ENCODE measurements around the gene HTT.
A peak's percentile ranks its signal among the peaks of the same experiment; 100 is the strongest.

DNA sequence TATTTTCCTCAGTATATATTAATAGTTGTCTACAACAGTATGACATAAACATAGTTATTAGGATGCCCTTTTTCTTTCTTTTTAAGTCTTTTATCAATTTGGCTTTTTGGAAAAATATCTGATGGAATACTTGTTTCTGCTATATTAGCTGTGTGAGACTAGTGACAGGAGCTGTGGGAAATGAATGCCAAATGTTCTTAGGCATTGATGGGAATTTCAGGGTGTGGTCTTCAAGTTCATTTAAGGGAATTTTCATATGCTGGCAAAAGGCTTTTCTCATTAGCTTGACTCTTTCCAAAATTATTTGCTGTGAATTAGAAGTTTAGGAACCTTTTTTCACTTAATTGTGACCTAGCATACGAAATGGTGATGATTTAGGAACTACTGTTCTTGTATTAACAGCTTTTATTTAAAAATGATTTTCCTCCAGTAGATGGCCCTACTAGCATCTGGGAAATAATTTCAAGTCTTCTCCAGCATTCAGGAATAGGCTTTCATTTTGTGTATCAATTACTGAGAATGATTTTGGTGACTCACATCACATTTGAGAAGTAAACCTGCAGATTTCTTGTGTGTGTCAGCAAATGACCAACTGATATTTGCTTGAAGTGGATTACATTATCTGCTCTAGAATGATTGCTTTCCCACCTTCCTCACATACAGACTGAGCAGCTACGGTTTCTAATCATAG, 70.9 kb downstream of the HTT start:
- TF ChIP-seq EZH2 (conservative IDR thresholded peaks at IDR 0.05; ENCODE audit: low read depth, low read length) (no peak), RAD21 (CRISPR knock-in tag; IDR thresholded peaks at IDR 0.05) (no peak), ZSCAN29 (CRISPR knock-in tag; conservative IDR thresholded peaks at IDR 0.05) (no peak), GTF3A (CRISPR knock-in tag; conservative IDR thresholded peaks at IDR 0.05) (no peak), NFYB (CRISPR knock-in tag; IDR thresholded peaks at IDR 0.05) (no peak), YY1 (IDR thresholded peaks at IDR 0.05; ENCODE audit: insufficient read depth, insufficient replicate concordance, low read depth, low read length) (no peak), REST (IDR thresholded peaks at IDR 0.05; ENCODE audit: borderline replicate concordance in 1 of 2, low read depth in 1 of 2, low read length in 2 of 2) (no peak), HIVEP1 (CRISPR knock-in tag; IDR thresholded peaks at IDR 0.05) (no peak), MBD4 (IDR thresholded peaks at IDR 0.05; ENCODE audit: borderline replicate concordance, low read length) (no peak), ZBED4 (CRISPR knock-in tag; IDR thresholded peaks at IDR 0.05; ENCODE audit: borderline replicate concordance) (no peak), SNAPC2 (CRISPR knock-in tag; IDR thresholded peaks at IDR 0.05) (no peak), DNMT3B (CRISPR knock-in tag; conservative IDR thresholded peaks at IDR 0.05) (no peak)
- TF ChIP-seq, protein P1, sequence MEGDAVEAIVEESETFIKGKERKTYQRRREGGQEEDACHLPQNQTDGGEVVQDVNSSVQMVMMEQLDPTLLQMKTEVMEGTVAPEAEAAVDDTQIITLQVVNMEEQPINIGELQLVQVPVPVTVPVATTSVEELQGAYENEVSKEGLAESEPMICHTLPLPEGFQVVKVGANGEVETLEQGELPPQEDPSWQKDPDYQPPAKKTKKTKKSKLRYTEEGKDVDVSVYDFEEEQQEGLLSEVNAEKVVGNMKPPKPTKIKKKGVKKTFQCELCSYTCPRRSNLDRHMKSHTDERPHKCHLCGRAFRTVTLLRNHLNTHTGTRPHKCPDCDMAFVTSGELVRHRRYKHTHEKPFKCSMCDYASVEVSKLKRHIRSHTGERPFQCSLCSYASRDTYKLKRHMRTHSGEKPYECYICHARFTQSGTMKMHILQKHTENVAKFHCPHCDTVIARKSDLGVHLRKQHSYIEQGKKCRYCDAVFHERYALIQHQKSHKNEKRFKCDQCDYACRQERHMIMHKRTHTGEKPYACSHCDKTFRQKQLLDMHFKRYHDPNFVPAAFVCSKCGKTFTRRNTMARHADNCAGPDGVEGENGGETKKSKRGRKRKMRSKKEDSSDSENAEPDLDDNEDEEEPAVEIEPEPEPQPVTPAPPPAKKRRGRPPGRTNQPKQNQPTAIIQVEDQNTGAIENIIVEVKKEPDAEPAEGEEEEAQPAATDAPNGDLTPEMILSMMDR (CRISPR knock-in tag; IDR thresholded peaks at IDR 0.05) = peak; percentile 39

Measured in HepG2 (cell line).